Upper lobe of left lung (tissue), 4 donors: ENCODE data around the gene JARID2.

Experiments used
- CTCF ChIP-seq, 6 experiments: fragments of 450-650 bp in 4 of 6; fragments of 200-600 bp in 2 of 6; sonication (generic) in 2 of 6; IDR thresholded peaks; one replicate each; pipeline ENCODE4 v1.5.1; 2016 to 2019; ENCODE audit warnings: antibody characterized with exemption in 6 of 6
- EP300 ChIP-seq, 4 donors: sonication (generic); formaldehyde crosslinking; IDR thresholded peaks; one replicate each; pipeline ENCODE4 v1.5.1; 2017; ENCODE audit warnings: antibody characterized with exemption in 4 of 4, control low read depth in 2 of 4
- POLR2A ChIP-seq, 4 donors: fragments of 450-650 bp; IDR thresholded peaks; one replicate each; pipeline ENCODE4 v1.5.1; 2016 to 2017; ENCODE audit warnings: antibody characterized with exemption in 4 of 4, mild to moderate bottlenecking in 2 of 4
- POLR2AphosphoS5 ChIP-seq, 2 donors: sonication (generic); formaldehyde crosslinking; IDR thresholded peaks; one replicate each; pipeline ENCODE4 v1.5.1; 2017; ENCODE audit warnings: antibody characterized with exemption in 2 of 2

- no peak for TF ChIP-seq CTCF (IDR thresholded peaks at IDR 0.05)
- TF ChIP-seq EP300 (IDR thresholded peaks at IDR 0.05): no peak
- TF ChIP-seq POLR2AphosphoS5 (IDR thresholded peaks at IDR 0.05): no peak
- TF ChIP-seq POLR2A (IDR thresholded peaks at IDR 0.05): no peak
Measured at GRCh38 chr6:15364401-15365037, 118.7 kb downstream of the JARID2 start.
